GM19025 (cell line): Measurements from ENCODE around the gene ADK.
"Not testable (repeated sequence)": the region's sequence is repeated elsewhere in the genome, so short reads cannot be mapped to it uniquely, and the experiment has no call there.

Experiments used
- ATAC-seq: cut with Tn5 transposase; IDR thresholded peaks from one replicate; pipeline ENCODE4 v1.9.1; 2021; ENCODE audit warnings: mild to moderate bottlenecking, low read depth, moderate library complexity; ENCODE audit not compliant: unreplicated experiment

ADK gene

DNA sequence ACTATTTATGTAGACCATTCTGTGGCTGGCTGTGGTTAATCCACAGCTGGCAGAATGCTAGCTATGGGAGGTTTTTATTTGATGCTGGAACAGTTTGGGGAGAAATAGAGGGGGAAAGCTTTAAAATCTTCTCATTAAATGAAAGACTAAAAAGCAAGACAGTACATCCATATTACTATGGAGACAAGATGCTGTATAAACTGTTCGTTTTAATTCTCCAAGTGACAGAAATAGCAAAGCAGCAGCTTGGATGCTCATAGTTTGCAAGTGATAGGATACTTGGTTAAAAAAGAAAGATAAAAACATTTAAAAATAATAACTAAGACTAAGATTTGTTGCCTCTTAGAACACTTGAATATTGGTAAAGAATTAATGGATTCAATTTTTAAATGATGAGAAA is 370.5 kb downstream of the ADK start:
- ATAC-seq, result no peak

DNA sequence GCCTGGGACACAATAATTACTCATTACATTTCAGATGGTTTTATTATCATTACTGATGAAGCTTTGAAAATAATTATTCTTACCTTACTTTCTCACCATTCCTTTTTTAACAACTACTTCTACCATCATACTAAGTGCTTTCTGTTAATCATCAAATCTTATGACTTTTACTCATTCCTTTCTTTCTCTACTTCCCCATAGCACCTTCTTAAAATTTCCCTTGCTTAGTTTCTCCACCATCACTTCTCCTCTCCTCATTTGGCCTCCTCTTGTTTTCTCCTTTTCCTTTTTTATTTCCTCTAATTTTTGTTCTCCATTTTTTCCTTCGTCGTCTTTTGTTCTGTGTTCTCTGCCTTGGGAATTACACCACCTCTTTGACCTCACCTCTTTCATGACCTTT is 372.2 kb downstream of the ADK start:
- no peak for ATAC-seq

DNA sequence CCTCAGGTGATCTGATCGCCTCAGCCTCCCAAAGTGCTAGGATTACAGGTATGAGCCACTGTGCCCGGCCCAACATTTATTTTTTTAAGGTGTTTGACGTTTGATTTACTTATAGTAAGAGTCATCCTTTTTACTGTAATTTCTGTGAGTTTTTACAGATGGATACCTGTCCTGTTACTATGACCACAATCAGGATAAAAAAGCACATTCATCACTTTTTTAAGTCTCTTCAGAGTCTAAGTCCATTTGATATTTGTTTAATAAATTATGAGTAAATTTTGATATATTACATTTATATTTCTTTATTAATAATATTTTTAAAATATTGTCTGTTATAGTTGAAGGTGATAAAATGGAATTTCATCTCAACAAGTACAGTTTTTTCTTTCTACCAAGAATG is 374.9 kb downstream of the ADK start:
- no peak for ATAC-seq

DNA sequence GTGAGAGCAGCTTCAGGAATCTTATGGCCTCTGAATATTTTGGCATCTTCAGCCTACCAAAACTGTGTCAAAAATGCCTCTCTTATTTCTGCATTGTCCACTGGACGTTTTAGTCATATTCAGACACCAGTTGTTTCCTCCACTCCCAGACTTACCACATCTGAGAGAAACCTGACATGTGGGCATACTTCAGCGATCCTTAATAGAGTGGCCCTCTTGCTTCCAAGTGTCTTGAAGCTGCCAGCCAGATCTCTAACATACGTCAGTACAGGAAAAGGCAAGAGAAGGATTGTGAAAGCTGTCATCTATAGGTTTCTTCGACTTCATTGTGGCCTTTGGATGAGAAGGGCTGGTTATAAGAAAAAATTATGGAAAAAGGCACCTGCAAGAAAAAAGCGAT is 376.6 kb downstream of the ADK start:
- not testable (repeated sequence) for ATAC-seq

DNA sequence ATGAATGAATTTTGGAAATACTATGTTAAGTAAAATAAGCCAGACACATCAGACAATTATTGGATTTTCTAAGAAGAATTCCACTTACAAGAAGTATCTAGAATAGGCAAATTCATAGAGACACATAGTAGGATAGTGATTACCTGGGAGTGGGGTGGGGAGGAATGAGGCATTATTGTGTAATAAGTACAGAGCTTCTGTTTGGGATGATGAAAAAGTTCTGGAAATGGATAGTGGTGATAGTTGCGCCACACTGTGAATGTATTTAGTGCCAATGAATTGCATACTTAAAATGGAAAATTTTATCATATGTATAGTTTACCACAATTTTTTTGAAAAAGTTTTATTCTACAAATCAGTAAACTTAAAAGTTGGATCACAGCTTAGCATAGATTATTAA is 378.2 kb downstream of the ADK start:
- ATAC-seq, result no peak

DNA sequence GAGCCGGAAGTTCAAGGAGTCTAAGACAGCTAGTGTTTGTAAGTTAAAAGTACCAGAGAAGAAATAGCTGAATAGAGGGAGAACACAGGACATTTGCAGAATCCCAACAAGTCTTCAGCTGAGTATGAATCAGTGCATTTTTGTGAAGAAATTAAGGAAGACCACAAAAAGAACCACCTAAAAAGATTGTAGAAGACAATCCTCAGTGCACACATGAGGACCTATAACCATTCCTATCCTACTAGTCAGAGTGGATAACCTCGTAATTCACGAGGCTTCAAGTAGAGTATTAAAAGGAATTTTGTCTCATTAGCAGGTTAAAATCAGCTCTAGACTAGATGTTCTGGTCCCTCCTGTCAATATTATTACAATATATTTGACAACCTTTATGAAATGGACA is 380.0 kb downstream of the ADK start:
- no peak for ATAC-seq

DNA sequence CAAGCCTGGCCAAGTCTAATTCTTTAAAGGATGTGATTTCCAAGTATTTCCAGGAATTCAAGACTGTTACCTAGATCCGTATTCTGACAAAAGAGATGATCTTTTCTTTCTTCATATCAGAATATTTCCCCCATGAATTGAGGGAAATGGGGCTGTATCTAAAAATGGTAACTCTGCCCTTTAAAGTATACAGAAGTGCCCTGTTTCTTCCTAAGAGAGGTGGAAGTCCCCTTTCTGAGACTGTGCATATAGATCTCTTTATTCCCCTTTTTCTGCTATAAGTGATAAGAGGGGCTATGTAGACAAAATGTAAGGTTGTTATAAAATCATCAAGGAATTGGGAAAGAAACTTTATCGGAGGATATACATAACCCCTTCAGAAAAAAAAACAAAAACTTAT is 388.3 kb downstream of the ADK start:
- no peak for ATAC-seq

DNA sequence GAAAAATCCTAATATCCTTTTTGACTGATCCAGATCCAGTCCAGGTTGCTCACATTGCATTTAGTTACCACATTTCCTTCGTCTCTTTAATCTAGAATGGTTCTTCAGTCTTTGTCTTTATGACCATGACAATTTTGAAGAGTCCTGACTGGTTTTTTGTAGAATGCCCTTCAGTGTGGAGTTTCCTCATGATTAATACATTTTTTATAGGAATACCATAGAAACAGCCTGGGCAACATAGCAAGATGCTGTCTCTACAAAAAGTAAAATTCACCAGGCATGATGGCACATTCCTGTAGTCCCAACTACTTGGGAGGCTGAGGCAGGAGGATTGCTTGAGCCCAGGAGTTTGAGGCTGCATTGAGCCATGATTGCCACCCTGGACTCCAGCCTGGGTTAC is 390.4 kb downstream of the ADK start:
- ATAC-seq, result no peak

DNA sequence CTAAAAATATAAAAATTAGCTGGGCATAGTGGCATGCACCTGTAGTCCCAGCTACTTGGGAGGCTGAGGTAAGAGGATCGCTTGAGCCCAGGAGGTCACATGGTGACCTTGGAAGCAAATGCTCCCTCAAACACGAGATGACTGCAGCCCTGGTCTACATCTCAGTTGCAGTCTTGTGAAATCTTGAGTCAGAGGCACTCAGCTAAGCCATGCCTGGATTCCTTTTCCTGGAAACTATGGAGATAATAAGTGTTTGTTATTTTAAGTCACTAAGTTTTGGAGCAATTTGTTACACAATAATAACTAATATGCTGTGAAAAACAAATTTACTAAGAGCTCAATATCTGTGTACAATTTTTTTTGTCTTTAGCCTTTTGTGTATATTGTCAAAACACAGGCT is 391.1 kb downstream of the ADK start:
- no peak for ATAC-seq

DNA sequence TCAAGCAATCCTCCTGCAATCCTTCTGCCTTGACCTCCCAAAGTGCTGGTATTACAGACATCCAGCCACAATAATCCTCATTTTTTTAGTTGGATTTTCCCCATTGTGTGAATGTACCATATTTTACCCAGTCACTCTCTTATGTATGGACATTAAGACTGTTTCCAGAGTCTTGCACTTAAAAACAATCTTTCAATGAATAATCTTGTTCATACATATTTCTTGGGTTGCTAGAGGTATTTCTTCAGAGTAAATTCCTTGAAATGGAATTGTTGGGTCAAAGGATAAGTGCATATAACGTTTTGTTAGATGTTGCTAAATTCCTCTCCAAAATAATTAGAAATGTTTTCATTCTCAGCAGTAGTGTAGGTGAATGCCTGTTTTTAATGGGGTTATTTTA is 392.3 kb downstream of the ADK start:
- ATAC-seq, result no peak

DNA sequence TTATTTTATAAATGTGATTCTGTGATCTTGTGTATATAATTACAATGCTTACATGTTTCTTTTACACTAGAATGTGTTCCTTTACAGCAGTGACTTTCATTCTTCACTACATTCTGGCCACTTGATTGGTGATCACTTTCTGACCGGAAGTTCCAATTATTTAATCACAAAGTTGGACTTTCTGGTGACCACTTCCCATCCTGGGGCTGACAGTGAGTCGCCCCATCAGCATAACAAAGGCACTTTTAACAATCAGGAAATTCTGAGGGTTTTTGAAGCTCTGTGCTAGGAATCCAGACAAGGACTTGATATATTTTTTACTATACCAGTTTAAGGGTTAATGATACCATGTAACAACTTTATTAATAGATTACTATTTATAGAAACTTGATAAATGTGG is 393.1 kb downstream of the ADK start:
- no peak for ATAC-seq

DNA sequence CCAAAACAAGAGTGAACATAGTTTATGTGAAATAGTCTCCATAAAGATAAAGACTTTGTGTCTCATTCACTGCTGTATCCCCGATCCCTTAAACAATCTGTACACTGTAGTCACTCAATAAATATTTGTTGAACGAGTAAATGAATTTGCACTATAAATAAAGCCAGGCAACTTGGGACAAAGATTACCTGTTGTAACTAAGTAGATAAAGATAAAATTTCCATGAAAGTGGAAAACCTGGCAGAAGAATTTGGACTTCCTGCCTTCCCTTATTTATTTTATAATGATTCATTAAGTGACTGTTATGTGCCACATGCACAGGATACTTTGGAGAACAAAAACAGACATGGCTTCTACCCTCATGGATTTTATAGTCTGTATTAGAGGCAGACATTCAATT is 397.7 kb downstream of the ADK start:
- ATAC-seq, result no peak

DNA sequence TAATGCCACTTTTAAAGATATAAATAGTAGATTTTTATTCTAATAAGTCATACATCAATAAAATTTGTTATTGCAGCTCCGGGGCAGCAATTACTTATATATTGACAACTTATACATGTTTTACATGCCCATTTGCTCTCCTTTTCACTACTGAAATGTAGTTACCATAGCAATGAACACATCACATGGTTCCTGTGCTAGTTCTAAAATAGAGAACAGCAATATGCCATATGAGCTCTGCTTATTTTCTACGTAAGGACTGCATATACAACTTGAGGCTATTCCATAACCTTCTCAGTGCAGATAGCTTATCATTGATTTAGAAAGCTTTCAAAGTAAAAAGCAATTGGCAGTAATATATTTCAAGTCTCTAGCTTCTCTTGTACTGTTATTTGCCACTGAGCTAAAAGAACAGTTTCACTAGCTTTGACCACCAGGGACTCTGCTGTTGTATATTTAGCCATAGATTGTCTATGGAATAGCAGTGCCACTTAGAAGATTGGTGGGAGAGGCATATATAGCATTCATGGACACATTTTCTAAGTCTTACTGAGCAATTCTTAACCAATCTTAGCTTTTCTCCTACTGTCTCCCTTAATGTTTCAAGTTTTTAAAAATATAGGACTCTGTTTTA is 405.2 kb downstream of the ADK start:
- no peak for ATAC-seq

DNA sequence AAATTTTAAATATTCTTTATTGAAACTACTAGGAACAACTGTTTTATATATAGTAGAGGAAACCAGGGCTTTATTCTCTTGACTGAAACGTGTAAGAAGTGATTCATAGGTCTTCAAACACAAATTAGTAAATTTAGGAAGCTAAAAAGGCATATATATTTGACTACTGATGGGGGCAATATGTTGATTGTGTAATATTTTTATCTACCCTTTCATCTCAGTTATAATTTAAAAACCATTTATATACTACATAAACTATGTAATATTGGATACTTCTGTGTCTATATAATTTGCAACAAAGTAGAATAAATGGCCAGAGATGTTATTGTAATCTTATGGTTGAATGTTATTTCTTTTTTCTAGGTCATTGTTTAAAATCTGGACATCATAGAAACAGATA is 406.1 kb downstream of the ADK start:
- ATAC-seq, result no peak

DNA sequence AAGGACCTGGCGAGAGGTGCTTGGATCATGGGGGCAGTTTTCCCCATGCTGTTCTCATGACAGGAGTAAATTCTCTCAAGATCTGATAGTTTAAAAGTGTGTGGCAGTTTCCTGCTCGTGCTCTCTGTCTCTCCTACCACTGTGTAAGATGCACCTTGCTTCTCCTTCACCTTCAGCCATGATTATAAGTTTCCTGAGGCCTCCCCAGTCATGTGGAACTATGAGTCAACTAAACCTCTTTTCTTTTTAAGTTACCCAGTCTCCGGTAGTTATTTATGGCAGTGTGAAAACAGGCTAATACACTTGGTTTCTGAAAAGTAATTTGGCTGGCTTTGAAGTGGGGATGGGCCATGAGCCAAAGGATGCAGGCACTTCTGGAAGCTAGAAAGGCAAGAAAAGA is 407.4 kb downstream of the ADK start:
- no peak for ATAC-seq

DNA sequence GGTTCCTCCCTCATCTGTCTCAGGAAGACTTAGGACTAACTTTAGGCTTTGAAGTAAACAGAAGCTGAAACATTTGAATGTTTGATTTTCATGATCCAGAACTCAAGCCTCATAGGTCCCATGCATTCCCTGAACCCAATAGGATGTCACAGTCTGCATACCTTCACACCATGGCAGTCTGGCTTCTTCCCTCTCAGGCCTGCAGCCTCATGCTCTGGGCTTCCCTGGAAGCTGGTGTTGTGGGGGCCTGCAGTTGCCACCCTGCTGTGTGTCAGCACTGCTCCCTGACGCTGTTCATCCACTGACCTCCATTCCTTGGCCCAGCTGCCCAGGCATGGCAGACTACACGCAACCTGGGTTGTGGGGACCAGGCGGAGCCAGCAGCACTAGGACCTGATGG is 407.9 kb downstream of the ADK start:
- no peak for ATAC-seq

DNA sequence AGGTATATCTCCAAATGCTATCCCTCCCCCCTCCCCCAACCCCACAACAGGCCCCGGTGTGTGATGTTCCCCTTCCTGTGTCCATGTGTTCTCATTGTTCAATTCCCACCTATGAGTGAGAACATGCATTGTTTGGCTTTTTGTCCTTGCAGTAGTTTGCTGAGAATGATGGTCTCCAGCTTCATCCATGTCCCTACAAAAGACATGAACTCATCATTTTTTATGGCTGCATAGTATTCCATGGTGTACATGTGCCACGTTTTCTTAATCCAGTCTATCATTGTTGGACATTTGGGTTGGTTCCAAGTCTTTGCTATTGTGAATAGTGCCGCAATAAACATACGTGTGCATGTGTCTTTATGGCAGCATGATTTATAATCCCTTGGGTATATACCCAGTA is 417.9 kb downstream of the ADK start:
- not testable (repeated sequence) for ATAC-seq

DNA sequence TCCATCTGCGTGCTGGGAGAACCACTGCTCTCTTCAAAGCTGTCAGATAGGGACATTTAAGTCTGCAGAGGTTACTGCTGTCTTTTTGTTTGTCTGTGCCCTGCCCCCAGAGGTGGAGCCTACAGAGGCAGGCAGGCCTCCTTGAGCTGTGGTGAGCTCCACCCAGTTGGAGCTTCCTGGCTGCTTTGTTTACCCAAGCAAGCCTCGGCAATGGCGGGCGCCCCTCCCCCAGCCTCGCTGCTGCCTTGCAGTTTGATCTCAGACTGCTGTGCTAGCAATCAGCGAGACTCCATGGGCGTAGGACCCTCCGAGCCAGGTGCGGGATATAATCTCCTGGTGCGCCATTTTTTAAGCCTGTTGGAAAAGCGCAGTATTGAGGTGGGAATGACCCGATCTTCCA is 422.5 kb downstream of the ADK start:
- not testable (repeated sequence) for ATAC-seq

DNA sequence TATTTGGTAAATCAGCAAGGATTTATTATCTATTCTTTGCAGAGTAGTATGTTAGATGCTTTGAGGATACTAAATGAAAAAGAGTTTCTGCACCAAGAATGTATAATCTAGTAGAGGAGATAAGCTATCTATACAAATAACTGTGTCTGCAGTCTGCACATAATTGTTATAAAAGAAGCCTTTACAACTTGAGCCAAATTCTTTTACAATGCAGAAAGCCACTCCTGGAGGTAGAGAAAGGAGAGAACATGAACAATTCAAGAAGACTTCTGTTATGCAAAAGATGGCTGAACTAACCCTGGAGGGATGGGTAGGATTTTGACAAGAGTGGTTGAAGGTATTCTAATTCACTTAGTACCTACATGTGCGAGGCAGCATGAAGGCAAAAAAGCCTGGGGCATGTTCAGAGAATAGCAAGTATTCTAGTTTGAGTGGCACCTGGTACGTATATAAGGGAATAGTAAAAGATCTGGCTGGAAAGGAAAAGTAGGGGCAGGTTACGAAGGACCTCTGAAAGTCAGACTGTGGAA is 424.2 kb downstream of the ADK start:
- ATAC-seq, result no peak

DNA sequence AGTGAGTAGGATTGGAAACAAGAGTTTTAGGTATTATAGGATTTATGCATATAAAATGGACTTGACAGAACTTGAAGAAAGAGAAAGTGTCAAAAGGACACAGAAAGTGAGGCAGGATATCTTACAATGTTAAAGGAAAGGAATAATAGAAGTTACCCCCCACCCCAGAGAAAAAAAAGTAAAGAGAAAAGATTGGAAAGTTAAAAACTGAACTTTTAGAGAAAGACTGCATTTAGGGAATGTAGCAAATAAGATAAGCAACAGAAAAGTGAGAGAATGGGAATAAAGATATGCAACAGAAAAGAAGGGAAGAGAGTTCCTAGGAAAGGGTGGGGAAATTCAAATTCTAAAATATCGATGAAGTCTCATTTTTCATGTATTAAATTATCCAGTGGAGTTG is 424.9 kb downstream of the ADK start:
- no peak for ATAC-seq

DNA sequence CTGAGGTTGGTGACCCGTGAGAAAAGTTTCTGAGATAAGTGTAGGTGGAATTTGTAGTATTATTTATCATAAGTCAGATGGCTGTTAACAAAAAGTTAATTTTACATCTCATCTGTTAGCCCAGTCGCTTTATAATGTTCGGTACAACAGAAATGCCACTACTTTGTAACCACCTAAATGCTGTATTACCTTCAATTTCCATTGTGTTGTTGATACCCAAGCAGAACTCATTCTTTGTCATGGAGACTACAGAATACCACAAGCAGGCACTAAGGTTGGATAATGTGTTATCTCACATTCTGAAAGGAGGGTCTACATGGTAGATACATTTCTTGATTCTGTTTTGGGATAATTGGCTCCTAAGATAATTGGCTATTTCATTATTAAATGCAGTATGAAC is 425.6 kb downstream of the ADK start:
- no peak for ATAC-seq

DNA sequence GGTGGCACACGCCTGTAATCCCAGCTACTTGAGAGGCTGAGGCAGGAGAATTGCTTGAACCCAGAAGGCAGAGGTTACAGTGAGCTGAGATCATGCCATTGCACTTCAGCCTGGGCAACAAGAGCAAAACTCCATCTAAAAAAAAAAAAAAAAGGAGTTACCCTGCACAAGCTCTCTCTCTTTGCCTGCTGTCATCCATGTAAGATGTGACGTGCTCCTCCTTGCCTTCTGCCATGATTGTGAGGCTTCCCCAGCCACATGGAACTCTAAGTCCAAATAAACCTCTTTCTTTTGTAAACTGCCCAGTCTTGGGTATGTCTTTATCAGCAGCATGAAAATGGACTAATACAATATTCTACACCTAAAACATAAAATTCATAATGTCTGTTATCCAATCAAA is 429.4 kb downstream of the ADK start:
- not testable (repeated sequence) for ATAC-seq

DNA sequence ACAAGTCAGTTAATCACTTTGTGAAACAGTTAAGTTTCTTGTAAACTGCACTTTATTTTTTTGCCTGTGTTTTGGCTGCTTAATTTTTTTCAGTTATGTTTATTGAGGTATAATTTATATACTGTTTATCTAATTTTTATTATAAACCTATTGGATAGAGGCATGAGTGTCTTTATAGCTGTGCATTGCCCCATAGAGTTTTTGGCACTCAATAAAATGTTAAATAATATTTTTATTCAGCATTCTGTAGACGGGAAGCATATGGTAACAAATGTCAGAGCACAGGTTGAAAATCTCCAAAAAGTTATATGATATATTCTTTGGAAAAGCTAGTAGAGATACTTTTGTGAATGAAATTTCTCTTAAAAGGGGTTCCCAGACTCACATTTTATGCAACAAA is 431.5 kb downstream of the ADK start:
- ATAC-seq, result no peak
